CD14-positive monocyte (primary cell): ENCODE data around the gene ACP1. TPM values are rescaled to one million over a fixed set of nuclear protein-coding genes. Genes with fewer than 3 reads are reported as not detected.
A peak's percentile ranks its signal among the peaks of the same experiment; 100 is the strongest.

ENCODE experiments used
- DNase-seq, 3 donors: peaks; one replicate each; pipeline ENCODE4 v3.0.0-alpha.2; 2011 to 2022
- H2AFZ ChIP-seq: 2 replicates; pipeline ENCODE4 v1.6.0; 2012; ENCODE audit warnings: mild to moderate bottlenecking, low read depth, low read length, inconsistent platforms; ENCODE audit not compliant: insufficient read depth, poor library complexity, severe bottlenecking
- H3K27ac ChIP-seq, 2 donors: 1 replicate in 1 of 2; 2 replicates in 1 of 2; pipeline ENCODE4 v1.5.1; 2012 to 2013; ENCODE audit warnings: low read length in 2 of 2, control low read depth in 1 of 2, inconsistent platforms in 1 of 2, low read depth in 1 of 2, mild to moderate bottlenecking in 1 of 2
- H3K27me3 ChIP-seq, 2 donors: one replicate each; pipeline versions ENCODE4 v1.6.0 to v1.6.1; 2011 to 2013; ENCODE audit warnings: low read length in 2 of 2; ENCODE audit not compliant: control insufficient read depth in 2 of 2, insufficient read depth in 2 of 2
- H3K36me3 ChIP-seq, 2 donors: replicated peaks in 1 of 2; 1 replicate in 1 of 2; 2 replicates in 1 of 2; pipeline versions ENCODE4 v1.5.1 to v1.6.1; 2012 to 2013; ENCODE audit warnings: low read length in 2 of 2, control low read depth in 1 of 2, inconsistent platforms in 1 of 2, mild to moderate bottlenecking in 1 of 2; ENCODE audit not compliant: insufficient read depth in 2 of 2, control insufficient read depth in 1 of 2
- H3K4me1 ChIP-seq, 2 donors: 1 replicate in 1 of 2; 2 replicates in 1 of 2; pipeline versions ENCODE4 v1.5.1 to v1.6.1; 2012 to 2013; ENCODE audit warnings: low read length in 2 of 2, control low read depth in 1 of 2, inconsistent platforms in 1 of 2, mild to moderate bottlenecking in 1 of 2, moderate library complexity in 1 of 2; ENCODE audit not compliant: insufficient read depth in 2 of 2, control insufficient read depth in 1 of 2
- H3K4me2 ChIP-seq: replicated peaks from 2 replicates; pipeline ENCODE3; 2012; ENCODE audit warnings: low read length, moderate library complexity, mild to moderate bottlenecking; ENCODE audit not compliant: poor library complexity, severe bottlenecking; ENCODE audit errors: extremely low read depth
- H3K4me3 ChIP-seq, 3 experiments: fragments of 200-600 bp in 1 of 3; sonication (generic) in 1 of 3; replicated peaks in 1 of 3; 1 replicate in 2 of 3; 2 replicates in 1 of 3; pipeline ENCODE4 v1.5.1; 2011 to 2013; ENCODE audit warnings: low read length in 3 of 3, mild to moderate bottlenecking in 3 of 3, control low read depth in 2 of 3, low read depth in 2 of 3, inconsistent platforms in 1 of 3, moderate library complexity in 1 of 3
- H3K79me2 ChIP-seq: 2 replicates; pipeline ENCODE4 v1.6.0; 2012; ENCODE audit warnings: mild to moderate bottlenecking, control low read depth, inconsistent platforms, low read length, moderate library complexity; ENCODE audit not compliant: insufficient read depth
- H3K9ac ChIP-seq: 2 replicates; pipeline ENCODE4 v1.6.0; 2017; ENCODE audit warnings: low read length, mild to moderate bottlenecking; ENCODE audit not compliant: insufficient read depth, poor library complexity, severe bottlenecking
- H3K9me3 ChIP-seq, 2 donors: replicated peaks in 1 of 2; 1 replicate in 1 of 2; 2 replicates in 1 of 2; pipeline versions ENCODE4 v1.5.1 to v1.6.1; 2012 to 2013; ENCODE audit warnings: low read length in 2 of 2, control low read depth in 1 of 2; ENCODE audit not compliant: control insufficient read depth in 1 of 2, insufficient read depth in 1 of 2
- H4K20me1 ChIP-seq: 2 replicates; pipeline ENCODE4 v1.6.0; 2012; ENCODE audit warnings: mild to moderate bottlenecking, low read length, control low read depth, moderate library complexity; ENCODE audit not compliant: insufficient read depth
- H3K27ac Mint-ChIP-seq, 7 donors: one replicate each; pipeline ENCODE4 v1.8.0; 2020; ENCODE audit warnings: mild to moderate bottlenecking in 7 of 7, mixed read lengths in 7 of 7, moderate library complexity in 6 of 7, inconsistent platforms in 2 of 7
- H3K27me3 Mint-ChIP-seq, 3 donors: one replicate each; pipeline ENCODE4 v1.8.0; 2021 to 2022; ENCODE audit warnings: low read depth in 3 of 3, mild to moderate bottlenecking in 3 of 3, mixed read lengths in 3 of 3, moderate library complexity in 3 of 3, inconsistent platforms in 1 of 3
- H3K36me3 Mint-ChIP-seq, 2 donors: one replicate each; pipeline ENCODE4 v1.8.0; 2020; ENCODE audit warnings: mixed read lengths in 2 of 2, inconsistent platforms in 1 of 2, mild to moderate bottlenecking in 1 of 2
- H3K4me1 Mint-ChIP-seq: one replicate; pipeline ENCODE4 v1.8.0; 2020; ENCODE audit warnings: mild to moderate bottlenecking, mixed read lengths
- H3K4me3 Mint-ChIP-seq, 2 donors: one replicate each; pipeline ENCODE4 v1.8.0; 2020; ENCODE audit warnings: mild to moderate bottlenecking in 2 of 2, mixed read lengths in 2 of 2, moderate library complexity in 1 of 2
- H3K9me3 Mint-ChIP-seq, 7 donors: one replicate each; pipeline ENCODE4 v1.8.0; 2020 to 2022; ENCODE audit warnings: mixed read lengths in 7 of 7, mild to moderate bottlenecking in 6 of 7, moderate library complexity in 6 of 7, inconsistent platforms in 2 of 7
- WGBS: methylation state at CpG from one replicate; pipeline ENCODE4 v1.1.5; 2013; ENCODE audit warnings: missing lambda C conversion rate; ENCODE audit not compliant: insufficient coverage; 5-methylcytosine and 5-hydroxymethylcytosine counted together
- intact Hi-C, 2 donors: fragments of 100-400 bp; cut with micrococcal nuclease; formaldehyde crosslinking; loops; one replicate each; pipeline versions ENCODE4 v1.15.0 to v1.15.1; 2023
- polyA plus RNA-seq, 3 donors: library from polyadenylated mRNA; depleted of rRNA in 1 of 3; unstranded in 2 of 3; stranded (reverse) in 1 of 3; fragments of 300-500 nt in 2 of 3; fragments of >200 nt in 1 of 3; fragmentation: Illumina TruSeq in 2 of 3; gene quantifications; 1 replicate in 2 of 3; 2 replicates in 1 of 3; pipeline ENCODE4 v1.2.3, GENCODE V29; 2012 to 2021
- TF ChIP-seq, protein P1 (sequence below): fragments of 200-600 bp; IDR thresholded peaks from one replicate; pipeline ENCODE4 v1.8.0; 2022; ENCODE audit warnings: antibody characterized with exemption, mild to moderate bottlenecking

The ACP1 gene
- polyA plus RNA-seq, 3 donors, result 51.8 to 77.0 (median 73.2) TPM

DNA sequence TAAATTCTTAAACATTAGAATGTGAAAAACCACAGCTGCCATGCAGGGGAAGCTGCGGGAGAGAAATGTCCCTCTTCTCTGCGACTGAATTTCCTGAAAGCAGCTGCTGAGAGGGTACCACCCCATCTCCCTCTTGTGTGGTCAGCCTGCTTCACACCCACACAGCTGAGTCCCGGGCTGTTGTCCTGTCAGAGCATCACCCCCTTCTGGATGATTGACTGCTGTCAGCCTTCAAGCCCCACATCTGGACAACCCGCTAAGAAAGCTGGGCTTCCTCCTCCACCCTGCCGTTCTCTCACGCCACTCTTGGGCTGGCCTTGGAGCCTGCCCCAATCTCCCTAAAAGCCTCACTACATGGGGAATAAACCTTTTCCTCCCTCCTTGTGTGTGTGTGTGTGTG lies 26.9 kb upstream of the ACP1 start:
- H3K27ac Mint-ChIP-seq, result no peak overlapping the region
- Histone ChIP-seq H2AFZ (no peak overlapping the region), H3K9me3 (no peaks in the 10 kb centered on the region), H3K79me2 (no peaks in the 10 kb centered on the region), H3K9ac (no peak overlapping the region), H4K20me1 (no peaks in the 10 kb centered on the region), H3K4me2 (no peak overlapping the region), H3K27ac (no peak overlapping the region), H3K4me1 (no peaks in the 10 kb centered on the region), H3K27me3 (no peaks in the 10 kb centered on the region), H3K36me3 (no peaks in the 10 kb centered on the region), H3K4me3 (no peak overlapping the region)
- no peaks in the 10 kb centered on the region for H3K4me1 Mint-ChIP-seq
- DNase-seq, result no peak
- H3K27me3 Mint-ChIP-seq, result peaks cover 0 to 3% (median 0%) of the 10 kb centered on the region in 3 donors
- peaks cover 19 to 21% of the 10 kb centered on the region in 2 donors for H3K36me3 Mint-ChIP-seq
- TF ChIP-seq, protein P1, sequence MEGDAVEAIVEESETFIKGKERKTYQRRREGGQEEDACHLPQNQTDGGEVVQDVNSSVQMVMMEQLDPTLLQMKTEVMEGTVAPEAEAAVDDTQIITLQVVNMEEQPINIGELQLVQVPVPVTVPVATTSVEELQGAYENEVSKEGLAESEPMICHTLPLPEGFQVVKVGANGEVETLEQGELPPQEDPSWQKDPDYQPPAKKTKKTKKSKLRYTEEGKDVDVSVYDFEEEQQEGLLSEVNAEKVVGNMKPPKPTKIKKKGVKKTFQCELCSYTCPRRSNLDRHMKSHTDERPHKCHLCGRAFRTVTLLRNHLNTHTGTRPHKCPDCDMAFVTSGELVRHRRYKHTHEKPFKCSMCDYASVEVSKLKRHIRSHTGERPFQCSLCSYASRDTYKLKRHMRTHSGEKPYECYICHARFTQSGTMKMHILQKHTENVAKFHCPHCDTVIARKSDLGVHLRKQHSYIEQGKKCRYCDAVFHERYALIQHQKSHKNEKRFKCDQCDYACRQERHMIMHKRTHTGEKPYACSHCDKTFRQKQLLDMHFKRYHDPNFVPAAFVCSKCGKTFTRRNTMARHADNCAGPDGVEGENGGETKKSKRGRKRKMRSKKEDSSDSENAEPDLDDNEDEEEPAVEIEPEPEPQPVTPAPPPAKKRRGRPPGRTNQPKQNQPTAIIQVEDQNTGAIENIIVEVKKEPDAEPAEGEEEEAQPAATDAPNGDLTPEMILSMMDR, result no peak
- H3K4me3 Mint-ChIP-seq, result no peak overlapping the region
- H3K9me3 Mint-ChIP-seq, result peaks cover 0 to 5% (median under 1%) of the 10 kb centered on the region in 7 donors
- WGBS, result 8% methylated on average over 2 of the region's 6 CpGs
- intact Hi-C loops, result no loop called here

DNA sequence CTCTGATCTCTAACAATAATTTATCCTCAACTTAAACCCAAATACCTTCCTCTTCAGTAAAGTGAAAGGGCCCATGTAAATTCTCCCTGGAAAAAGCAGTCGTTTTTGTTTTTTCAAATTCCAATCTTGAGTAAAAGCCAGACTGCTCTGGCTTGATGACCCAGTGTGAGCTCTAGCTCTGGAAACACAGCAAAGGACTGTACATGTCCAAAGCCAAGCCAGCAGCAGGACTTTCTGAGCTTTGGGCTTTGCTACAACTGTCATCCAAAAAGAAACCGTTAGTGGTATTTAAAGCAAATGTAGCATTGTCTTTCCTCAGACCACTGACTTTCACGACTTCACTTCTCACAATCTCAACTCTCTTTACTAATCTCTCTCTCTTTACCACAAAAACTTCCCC lies 26.3 kb upstream of the ACP1 start:
- Mint-ChIP-seq H3K27me3 (peaks cover 0 to 3% (median 0%) of the 10 kb centered on the region in 3 donors), H3K4me1 (no peaks in the 10 kb centered on the region), H3K27ac (peak overlapping the region in 1 of 7 donors; percentile 0), H3K36me3 (peaks cover 21 to 25% of the 10 kb centered on the region in 2 donors), H3K9me3 (peaks cover 0 to 5% (median 2%) of the 10 kb centered on the region in 7 donors), H3K4me3 (no peak overlapping the region)
- Histone ChIP-seq H3K79me2 (no peaks in the 10 kb centered on the region), H3K4me3 (no peak overlapping the region), H3K9me3 (no peaks in the 10 kb centered on the region), H3K27ac (no peak overlapping the region), H3K36me3 (peaks cover 0 to 3% of the 10 kb centered on the region in 2 donors), H3K4me2 (no peak overlapping the region), H2AFZ (no peak overlapping the region), H3K4me1 (no peaks in the 10 kb centered on the region), H4K20me1 (no peaks in the 10 kb centered on the region), H3K27me3 (no peaks in the 10 kb centered on the region), H3K9ac (no peak overlapping the region)
- WGBS, result 82% methylated on average over 3 of the region's 3 CpGs
- TF ChIP-seq, protein P1, result no peak
- intact Hi-C loops, result no loop called here
- DNase-seq, result no peak
